ENCODE measurements around the gene ARHGEF18.

DNA sequence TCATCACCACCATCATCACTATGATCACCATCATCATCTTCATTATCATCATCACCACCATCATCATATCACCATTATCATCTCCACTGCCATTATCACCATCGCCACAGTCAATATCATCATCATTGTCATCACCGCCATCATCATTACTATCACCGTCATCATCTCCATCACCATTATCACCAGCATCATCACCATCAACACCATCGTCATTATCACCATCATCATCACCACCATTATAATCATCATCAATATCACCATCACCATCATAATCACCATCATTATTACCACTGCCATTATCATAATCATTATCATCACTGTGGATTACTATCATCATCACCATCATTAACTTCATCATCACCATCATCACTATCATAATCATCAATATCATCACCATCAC is 17.3 kb upstream of the ARHGEF18 start:
- TF ChIP-seq ZNF337 (CRISPR knock-in tag; IDR thresholded peaks at IDR 0.05; ENCODE audit: borderline replicate concordance, low read depth) (no peak), SMARCC2 (IDR thresholded peaks at IDR 0.05) (no peak), MYC (CRISPR knock-in tag; IDR thresholded peaks at IDR 0.05; ENCODE audit: borderline replicate concordance) (no peak), ZNF446 (CRISPR knock-in tag; IDR thresholded peaks at IDR 0.05) (no peak), ZNF354B (CRISPR knock-in tag; IDR thresholded peaks at IDR 0.05) (no peak), HDAC1 (CRISPR knock-in tag; IDR thresholded peaks at IDR 0.05) (no peak)
- TF ChIP-seq, protein P1, sequence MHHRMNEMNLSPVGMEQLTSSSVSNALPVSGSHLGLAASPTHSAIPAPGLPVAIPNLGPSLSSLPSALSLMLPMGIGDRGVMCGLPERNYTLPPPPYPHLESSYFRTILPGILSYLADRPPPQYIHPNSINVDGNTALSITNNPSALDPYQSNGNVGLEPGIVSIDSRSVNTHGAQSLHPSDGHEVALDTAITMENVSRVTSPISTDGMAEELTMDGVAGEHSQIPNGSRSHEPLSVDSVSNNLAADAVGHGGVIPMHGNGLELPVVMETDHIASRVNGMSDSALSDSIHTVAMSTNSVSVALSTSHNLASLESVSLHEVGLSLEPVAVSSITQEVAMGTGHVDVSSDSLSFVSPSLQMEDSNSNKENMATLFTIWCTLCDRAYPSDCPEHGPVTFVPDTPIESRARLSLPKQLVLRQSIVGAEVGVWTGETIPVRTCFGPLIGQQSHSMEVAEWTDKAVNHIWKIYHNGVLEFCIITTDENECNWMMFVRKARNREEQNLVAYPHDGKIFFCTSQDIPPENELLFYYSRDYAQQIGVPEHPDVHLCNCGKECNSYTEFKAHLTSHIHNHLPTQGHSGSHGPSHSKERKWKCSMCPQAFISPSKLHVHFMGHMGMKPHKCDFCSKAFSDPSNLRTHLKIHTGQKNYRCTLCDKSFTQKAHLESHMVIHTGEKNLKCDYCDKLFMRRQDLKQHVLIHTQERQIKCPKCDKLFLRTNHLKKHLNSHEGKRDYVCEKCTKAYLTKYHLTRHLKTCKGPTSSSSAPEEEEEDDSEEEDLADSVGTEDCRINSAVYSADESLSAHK (CRISPR knock-in tag; IDR thresholded peaks at IDR 0.05; ENCODE audit: borderline replicate concordance), result no peak

Measured in HepG2 (cell line).